ENCODE results near the gene CAMK1D.

- TF ChIP-seq GATA3 (IDR thresholded peaks at IDR 0.05; ENCODE audit: low read depth, low read length), result no peak
- TF ChIP-seq GATA2 (IDR thresholded peaks at IDR 0.05; ENCODE audit: low read depth, low read length), result no peak
Measured at GRCh38 chr10:12510501-12510941, 161.2 kb downstream of the CAMK1D start.
